ENCODE measurements around the gene PTPA.

GRCh38 chr9:129108083-129108804 is 3.0 kb upstream of the PTPA start:
- TF ChIP-seq POLR2AphosphoS5 (IDR thresholded peaks at IDR 0.05; ENCODE audit: low read depth, low read length) (no peak), SIN3A (IDR thresholded peaks at IDR 0.05; ENCODE audit: borderline replicate concordance, insufficient read depth, low read length) (no peak), REST (IDR thresholded peaks at IDR 0.05; ENCODE audit: insufficient read depth in 1 of 2, low read depth in 2 of 2, low read length in 2 of 2) (no peak)
